HepG2 (cell line): ENCODE measurements around the gene BCL2L1. TPM values are rescaled to one million over a fixed set of nuclear protein-coding genes. Genes with fewer than 3 reads are reported as not detected.

ENCODE experiments used
- ATF2 ChIP-seq: sonication (generic); formaldehyde crosslinking; IDR thresholded peaks from 2 replicates; pipeline ENCODE4 v1.4.0; 2020; ENCODE audit warnings: missing genetic modification reagents
- ATM ChIP-seq: fragments of 450-650 bp; IDR thresholded peaks from 2 replicates; pipeline ENCODE4 v1.7.1; 2017; ENCODE audit warnings: mild to moderate bottlenecking, borderline replicate concordance
- DR1 ChIP-seq: sonication (generic); formaldehyde crosslinking; IDR thresholded peaks from 2 replicates; pipeline ENCODE4 v1.8.0; 2021; ENCODE audit warnings: mild to moderate bottlenecking, missing genetic modification reagents, inconsistent platforms
- FOSL1 ChIP-seq: sonication (generic); formaldehyde crosslinking; IDR thresholded peaks from 2 replicates; pipeline ENCODE4 v1.9.0; 2021; ENCODE audit warnings: missing genetic modification reagents, borderline replicate concordance
- FOXK2 ChIP-seq: fragments of 450-650 bp; IDR thresholded peaks from 2 replicates; pipeline ENCODE4 v1.6.1; 2016
- GMEB1 ChIP-seq: sonication (generic); formaldehyde crosslinking; IDR thresholded peaks from 2 replicates; pipeline ENCODE4 v1.5.1; 2020; ENCODE audit warnings: missing genetic modification reagents, mild to moderate bottlenecking, borderline replicate concordance
- JUN ChIP-seq: sonication (generic); formaldehyde crosslinking; IDR thresholded peaks from 2 replicates; pipeline ENCODE4 v1.4.0; 2020; ENCODE audit warnings: mild to moderate bottlenecking, missing genetic modification reagents
- NFE2L1 ChIP-seq: sonication (generic); formaldehyde crosslinking; IDR thresholded peaks from 2 replicates; pipeline ENCODE4 v1.4.0; 2020; ENCODE audit warnings: missing genetic modification reagents, mild to moderate bottlenecking, borderline replicate concordance
- PHF5A ChIP-seq: IDR thresholded peaks from one replicate; pipeline ENCODE4 v1.6.1; 2018; ENCODE audit warnings: low read depth, missing genetic modification reagents; ENCODE audit not compliant: unreplicated experiment
- RFXANK ChIP-seq: IDR thresholded peaks from 2 replicates; pipeline ENCODE4 v1.6.1; 2016
- RXRA ChIP-seq: sonication (generic); formaldehyde crosslinking; IDR thresholded peaks from 2 replicates; pipeline ENCODE4 v1.5.1; 2020; ENCODE audit warnings: missing genetic modification reagents
- SMYD3 ChIP-seq: sonication (generic); formaldehyde crosslinking; IDR thresholded peaks from 2 replicates; pipeline ENCODE4 v1.8.1; 2023; ENCODE audit warnings: mild to moderate bottlenecking, missing genetic modification reagents
- SOX13 ChIP-seq, 3 experiments: fragments of 450-650 bp in 1 of 3; sonication (generic) in 1 of 3; formaldehyde crosslinking in 1 of 3; IDR thresholded peaks in 2 of 3; conservative IDR thresholded peaks in 1 of 3; 2 replicates each; pipeline versions ENCODE4 v1.5.0 to v1.6.1; 2016 to 2020; ENCODE audit warnings: antibody characterized with exemption in 1 of 3, mild to moderate bottlenecking in 1 of 3, missing compliant biosample characterization in 1 of 3, missing genetic modification reagents in 1 of 3, moderate library complexity in 1 of 3
- SRSF1 ChIP-seq: fragments of 200-400 bp; formaldehyde crosslinking; optimal IDR thresholded peaks from 2 replicates; pipeline ENCODE3; 2017; ENCODE audit warnings: mild to moderate bottlenecking, low read depth, low read length, moderate library complexity
- ZBTB38 ChIP-seq: sonication (generic); formaldehyde crosslinking; IDR thresholded peaks from 2 replicates; pipeline ENCODE4 v1.5.1; 2020; ENCODE audit warnings: mild to moderate bottlenecking, missing genetic modification reagents
- ZNF180 ChIP-seq: sonication (generic); formaldehyde crosslinking; IDR thresholded peaks from 2 replicates; pipeline ENCODE4 v1.4.0; 2020; ENCODE audit warnings: low read depth, missing genetic modification reagents, borderline replicate concordance
- ZNF260 ChIP-seq: sonication (generic); formaldehyde crosslinking; IDR thresholded peaks from 2 replicates; pipeline ENCODE4 v1.4.0; 2020; ENCODE audit warnings: missing genetic modification reagents, low read depth, mild to moderate bottlenecking, borderline replicate concordance
- ZNF329 ChIP-seq: sonication (generic); formaldehyde crosslinking; IDR thresholded peaks from 2 replicates; pipeline ENCODE4 v1.9.0; 2021; ENCODE audit warnings: low read depth, mild to moderate bottlenecking, missing genetic modification reagents
- ZNF550 ChIP-seq: sonication (generic); formaldehyde crosslinking; IDR thresholded peaks from 2 replicates; pipeline ENCODE4 v1.4.0; 2020; ENCODE audit warnings: mild to moderate bottlenecking, missing genetic modification reagents, borderline replicate concordance
- ZNF570 ChIP-seq: sonication (generic); formaldehyde crosslinking; IDR thresholded peaks from 2 replicates; pipeline ENCODE4 v1.4.0; 2020; ENCODE audit warnings: mild to moderate bottlenecking, missing genetic modification reagents, borderline replicate concordance
- ZNF784 ChIP-seq: sonication (generic); formaldehyde crosslinking; IDR thresholded peaks from 2 replicates; pipeline ENCODE4 v1.5.1; 2020; ENCODE audit warnings: missing genetic modification reagents, mild to moderate bottlenecking, borderline replicate concordance
- polyA plus RNA-seq, 8 experiments: library from polyadenylated mRNA; depleted of rRNA in 3 of 8; stranded (reverse) in 7 of 8; unstranded in 1 of 8; fragments of >200 nt; fragmentation: Illumina TruSeq in 4 of 8; extraction: Trizol in 4 of 8; gene quantifications; 2 replicates each; pipeline versions ENCODE4 v1.2.1 to v1.2.3, GENCODE V29; 2011 to 2016; ENCODE audit warnings: low read depth in 4 of 8, missing spikeins in 1 of 8, mixed read lengths in 1 of 8; ENCODE audit not compliant: insufficient read depth in 1 of 8
- total RNA-seq, 5 experiments: library from RNA; depleted of rRNA; stranded (reverse); fragments of >200 nt; fragmentation: Illumina TruSeq; extraction: Trizol; gene quantifications; 2 replicates each; pipeline ENCODE4 v1.2.3, GENCODE V29; 2016; ENCODE audit warnings: low read depth in 1 of 5

The BCL2L1 gene
- total and polyA plus RNA-seq, 2 of the 13 experiments (the other 11 are each of a cell fraction or from before 2014, with no cell fraction given) = 164 to 258 TPM

- 0 out of 2 replicates have a peak, but pooled peaks have one; percentile 30 for TF ChIP-seq GMEB1
- no peak for TF ChIP-seq RXRA (CRISPR knock-in tag)
- TF ChIP-seq ZNF550 (CRISPR knock-in tag) = no peak
- no peak for TF ChIP-seq DR1 (CRISPR knock-in tag)
- TF ChIP-seq ZNF784 = no peak; the same call in 1 of the 2 replicates
- TF ChIP-seq RFXANK (CRISPR knock-in tag) = no peak
- TF ChIP-seq JUN = no peak
- TF ChIP-seq SOX13 (IDR thresholded peaks at IDR 0.05) = no peak
- no peak for TF ChIP-seq SOX13 (CRISPR knock-in tag; conservative IDR thresholded peaks at IDR 0.05 in 1 of 2, IDR thresholded peaks at IDR 0.05 in 1 of 2)
- TF ChIP-seq SMYD3 (CRISPR knock-in tag) = no peak
- TF ChIP-seq PHF5A (CRISPR knock-in tag) = no peak
- TF ChIP-seq NFE2L1 (CRISPR knock-in tag) = no peak
- TF ChIP-seq FOXK2 = no peak
- no peak for TF ChIP-seq ZBTB38 (CRISPR knock-in tag)
- no peak for TF ChIP-seq ATM
- no peak for TF ChIP-seq FOSL1 (CRISPR knock-in tag)
- no peak for TF ChIP-seq ATF2 (CRISPR knock-in tag)
- TF ChIP-seq SRSF1 = no peak
- no peak for TF ChIP-seq ZNF329
- no peak for TF ChIP-seq ZNF570 (CRISPR knock-in tag)
- TF ChIP-seq ZNF260 (CRISPR knock-in tag) = no peak
- TF ChIP-seq ZNF180 = no peak
Measured at GRCh38 chr20:31664696-31665354, 57.8 kb downstream of the BCL2L1 start (continued).
